Measurements from ENCODE around the gene CCNB1. TPM values are rescaled to one million over a fixed set of nuclear protein-coding genes. Genes with fewer than 3 reads are reported as not detected.
"Not testable (repeated sequence)": the region's sequence is repeated elsewhere in the genome, so short reads cannot be mapped to it uniquely, and the experiment has no call there.

CCNB1 gene
- 421 TPM for polyA plus RNA-seq (2012; ENCODE audit: insufficient read depth, insufficient read length)

DNA sequence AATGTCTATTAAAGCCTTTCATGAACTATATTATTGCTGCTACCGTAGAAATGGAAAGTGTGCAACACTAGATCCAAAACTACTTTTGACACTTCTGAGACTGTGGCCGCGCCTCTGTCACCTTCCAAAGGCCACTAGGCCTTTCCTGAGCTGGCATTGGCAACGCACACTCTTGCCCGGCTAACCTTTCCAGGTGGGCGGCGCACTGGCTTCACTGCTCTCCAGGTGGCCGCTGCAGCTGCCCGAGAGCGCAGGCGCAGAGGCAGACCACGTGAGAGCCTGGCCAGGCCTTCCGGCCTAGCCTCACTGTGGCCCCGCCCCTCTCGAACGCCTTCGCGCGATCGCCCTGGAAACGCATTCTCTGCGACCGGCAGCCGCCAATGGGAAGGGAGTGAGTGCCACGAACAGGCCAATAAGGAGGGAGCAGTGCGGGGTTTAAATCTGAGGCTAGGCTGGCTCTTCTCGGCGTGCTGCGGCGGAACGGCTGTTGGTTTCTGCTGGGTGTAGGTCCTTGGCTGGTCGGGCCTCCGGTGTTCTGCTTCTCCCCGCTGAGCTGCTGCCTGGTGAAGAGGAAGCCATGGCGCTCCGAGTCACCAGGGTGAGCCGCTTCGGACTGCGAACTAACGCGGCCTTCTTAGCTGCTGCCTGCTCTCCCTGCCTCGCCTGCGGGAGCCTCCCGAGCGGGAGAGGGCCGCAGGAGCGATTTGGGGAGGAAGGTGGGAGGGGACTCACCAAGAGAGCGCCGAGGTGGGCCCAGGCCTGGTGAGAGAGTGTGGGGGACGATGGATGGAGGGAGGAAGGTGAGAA is at the start of gene CCNB1:
Gene CCNB1 (plus strand): TSS at position 465 of the 807 bp plus-strand sequence. CDS start 113 bp downstream, at position 578.
- H3K4me3 ChIP-seq (ENCODE audit: low read length): peak within 1 kb of the TSS; percentile 96
- DNase-seq (ENCODE audit: low read depth, low spot score): peak; percentile 95

GRCh38 chr5:69129413-69129812 is 37.5 kb upstream of the CCNB1 start:
- no peak overlapping the region for H3K4me3 ChIP-seq (ENCODE audit: low read length)
- DNase-seq (ENCODE audit: low read depth, low spot score): no peak

DNA sequence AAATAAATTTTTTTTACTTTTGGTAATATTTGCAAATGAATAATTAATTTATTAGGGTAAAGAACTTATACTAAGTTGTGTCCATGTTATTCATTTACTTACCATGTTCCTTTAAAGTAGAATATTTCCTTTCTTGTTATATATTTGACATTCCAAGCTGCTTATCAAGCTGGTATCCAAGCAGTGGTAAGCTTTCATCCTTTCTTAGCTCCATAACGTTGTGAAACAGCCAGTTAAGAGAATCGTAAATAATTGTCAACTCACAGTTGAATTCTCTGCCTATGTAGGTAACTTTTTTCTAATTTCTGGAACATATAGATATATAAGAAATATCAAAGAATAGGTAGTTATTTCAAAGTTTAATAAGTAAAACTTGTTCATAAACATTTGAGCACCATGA is 36.7 kb upstream of the CCNB1 start:
- DNase-seq (ENCODE audit: low read depth, low spot score): no peak
- H3K4me3 ChIP-seq (ENCODE audit: low read length): no peak overlapping the region

- H3K4me3 ChIP-seq (ENCODE audit: low read length): no peak overlapping the region
- DNase-seq (ENCODE audit: low read depth, low spot score): no peak
Measured at GRCh38 chr5:69131304-69131703, 35.6 kb upstream of the CCNB1 start.

DNA sequence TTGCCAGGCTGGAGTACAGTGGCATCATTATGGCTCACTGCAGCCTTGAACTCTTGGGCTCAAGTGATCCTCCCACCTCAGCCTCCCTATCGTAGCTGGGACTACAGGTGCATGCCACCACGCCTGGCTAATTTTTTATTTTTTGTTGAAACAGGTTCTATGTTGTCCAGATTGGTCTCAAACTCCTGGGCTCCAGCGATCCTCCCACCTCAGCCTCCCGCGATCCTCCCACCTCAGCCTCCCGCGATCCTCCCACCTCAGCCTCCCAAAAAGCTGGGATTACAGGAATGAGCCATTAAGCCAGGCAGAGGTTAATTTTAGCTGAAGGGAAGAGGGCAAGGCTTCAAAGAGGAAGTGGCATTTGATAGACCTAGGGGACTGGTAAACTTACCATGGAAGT is 32.8 kb upstream of the CCNB1 start:
- H3K4me3 ChIP-seq (ENCODE audit: low read length): no peak overlapping the region
- DNase-seq (ENCODE audit: low read depth, low spot score): no peak

DNA sequence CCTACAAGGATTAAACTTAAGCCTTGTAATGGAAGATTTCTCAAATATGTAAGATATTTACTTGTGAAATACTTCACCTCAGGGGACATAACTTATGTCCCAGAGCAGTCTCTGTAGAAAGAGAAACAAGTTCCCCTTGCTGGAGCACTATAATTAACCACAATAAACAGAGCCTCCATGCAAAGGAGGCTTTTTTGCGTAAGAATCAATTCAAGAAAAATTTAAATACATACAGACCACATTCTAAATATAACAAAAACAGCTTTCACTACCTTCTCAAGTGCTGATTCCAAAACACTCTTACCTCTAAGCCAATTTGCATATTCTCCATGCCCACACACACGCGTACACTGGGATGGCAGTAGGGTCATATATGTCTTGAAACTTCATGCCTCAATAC is 30.7 kb upstream of the CCNB1 start:
- DNase-seq (ENCODE audit: low read depth, low spot score): no peak
- no peak overlapping the region for H3K4me3 ChIP-seq (ENCODE audit: low read length)

DNA sequence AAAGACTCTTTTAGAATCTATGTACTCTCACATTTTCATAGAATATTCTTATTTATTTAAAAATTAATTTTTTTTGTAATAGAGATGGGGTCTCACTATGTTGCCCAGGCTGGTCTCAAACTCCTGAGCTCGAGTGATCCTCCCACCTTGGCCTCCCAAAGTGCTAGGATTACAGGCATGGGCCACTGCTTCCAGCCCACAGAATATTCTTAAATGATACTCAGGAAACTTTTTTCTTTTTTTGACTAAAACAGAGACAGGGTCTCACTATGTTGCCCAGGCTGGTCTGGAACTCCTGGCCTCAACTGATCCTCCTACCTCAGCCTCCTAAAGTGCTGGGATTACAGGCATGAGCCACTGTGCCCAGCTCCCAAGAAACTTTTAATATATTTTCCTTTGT is 29.7 kb upstream of the CCNB1 start:
- not testable (repeated sequence) for H3K4me3 ChIP-seq (ENCODE audit: low read length); DNase-seq (ENCODE audit: low read depth, low spot score)

DNA sequence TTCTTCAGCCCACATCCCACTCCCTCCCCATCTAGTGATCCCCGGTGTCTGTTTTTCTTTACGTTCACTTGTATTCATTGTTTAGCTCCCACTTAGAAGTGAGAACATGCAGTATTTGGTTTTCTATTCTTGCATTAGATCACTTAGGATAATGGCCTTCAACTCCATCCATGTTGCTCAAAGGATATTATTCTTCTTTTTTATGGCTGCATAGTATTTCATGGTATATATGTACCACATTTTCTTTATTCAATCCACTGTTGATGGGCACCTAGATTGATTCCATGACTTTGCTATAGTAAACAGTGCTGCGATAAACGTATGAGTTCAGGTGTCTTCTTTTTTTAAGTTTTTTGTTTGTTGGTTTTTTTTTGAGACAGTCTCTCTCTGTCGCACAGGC is 29.1 kb upstream of the CCNB1 start:
- no peak overlapping the region for H3K4me3 ChIP-seq (ENCODE audit: low read length)
- no peak for DNase-seq (ENCODE audit: low read depth, low spot score)

DNA sequence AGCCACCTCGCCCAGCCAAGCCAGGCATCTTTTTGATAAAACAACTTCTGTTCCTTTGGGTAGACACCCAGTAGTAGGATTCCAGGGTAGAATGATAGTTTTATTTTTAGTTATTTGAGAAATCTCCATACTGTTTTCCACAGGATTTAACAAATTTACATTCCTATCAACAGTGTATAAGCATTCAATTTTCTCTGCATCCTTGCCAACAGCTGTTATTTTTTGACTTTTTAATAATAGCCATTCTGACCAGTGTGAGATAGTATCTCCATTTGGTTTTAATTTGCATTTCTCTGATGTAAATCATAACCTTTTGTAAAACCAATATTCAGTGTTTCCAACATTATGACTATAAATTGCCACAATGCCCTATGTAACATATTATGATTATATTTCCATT is 28.2 kb upstream of the CCNB1 start:
- no peak overlapping the region for H3K4me3 ChIP-seq (ENCODE audit: low read length)
- DNase-seq (ENCODE audit: low read depth, low spot score): no peak

- DNase-seq (ENCODE audit: low read depth, low spot score); H3K4me3 ChIP-seq (ENCODE audit: low read length): not testable (repeated sequence)
Measured at GRCh38 chr5:69140239-69140638, 26.7 kb upstream of the CCNB1 start.

- no peak overlapping the region for H3K4me3 ChIP-seq (ENCODE audit: low read length)
- DNase-seq (ENCODE audit: low read depth, low spot score): no peak
Measured at GRCh38 chr5:69140827-69141226, 26.1 kb upstream of the CCNB1 start.

GRCh38 chr5:69148576-69148975 is 18.4 kb upstream of the CCNB1 start:
- H3K4me3 ChIP-seq (ENCODE audit: low read length); DNase-seq (ENCODE audit: low read depth, low spot score): not testable (repeated sequence)

DNA sequence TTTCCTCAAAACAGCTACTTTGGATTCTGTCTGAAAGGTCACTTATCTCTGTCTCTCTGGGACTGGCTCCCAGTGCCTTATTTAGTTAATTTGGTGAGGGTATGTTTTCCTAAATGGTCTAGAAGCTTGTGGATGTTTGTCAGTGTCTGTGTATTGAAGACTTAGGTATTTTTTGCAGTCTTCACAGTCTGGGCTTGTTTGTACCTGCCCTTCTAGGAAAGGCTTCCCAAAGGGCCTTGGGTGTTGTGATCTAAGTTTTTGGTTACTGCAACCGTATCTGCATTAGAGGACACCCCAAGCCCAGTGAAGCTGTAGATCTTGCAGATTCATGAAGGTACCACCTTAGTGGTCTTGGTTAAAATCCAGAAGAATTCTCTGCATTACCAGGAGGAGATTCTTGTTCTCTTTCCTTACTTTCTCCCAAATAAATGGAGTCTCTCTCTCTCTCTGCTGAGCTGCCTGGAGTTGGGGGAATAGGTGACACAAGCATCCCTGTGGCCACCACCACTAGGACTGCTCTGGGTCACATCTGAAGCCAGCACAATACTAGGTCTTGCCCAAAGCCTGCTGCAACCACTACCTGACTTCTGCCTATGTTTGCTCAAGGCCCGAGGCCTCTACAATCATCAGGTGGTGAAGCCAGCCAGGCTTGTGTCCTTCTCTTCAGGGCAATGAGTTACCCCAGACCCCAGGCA is 17.8 kb upstream of the CCNB1 start:
- no peak for DNase-seq (ENCODE audit: low read depth, low spot score)

DNA sequence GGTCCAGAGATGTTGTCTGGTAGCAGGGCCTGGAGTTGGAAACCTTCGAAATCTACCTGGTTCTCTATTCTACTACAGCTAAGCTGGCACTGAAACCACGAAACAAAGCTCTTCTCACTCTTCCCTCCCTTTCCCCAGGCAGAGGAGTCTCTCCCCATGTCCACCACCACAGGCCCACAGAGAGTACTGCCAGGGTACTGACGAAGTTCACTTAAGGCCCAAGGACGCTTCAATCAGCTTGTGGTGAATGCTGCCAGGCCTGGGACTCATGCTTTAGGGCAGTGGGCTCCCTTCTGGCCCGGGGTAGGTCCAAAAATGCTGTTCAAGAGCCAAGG is 17.3 kb upstream of the CCNB1 start:
- no peak for DNase-seq (ENCODE audit: low read depth, low spot score)
- H3K4me3 ChIP-seq (ENCODE audit: low read length): no peak overlapping the region

More for the DNA sequence above, 17.8 kb upstream of the CCNB1 start:
- no peak overlapping the region for H3K4me3 ChIP-seq (ENCODE audit: low read length)

- DNase-seq (ENCODE audit: low read depth, low spot score): no peak
- H3K4me3 ChIP-seq (ENCODE audit: low read length): no peak overlapping the region
Measured at GRCh38 chr5:69152731-69153130, 14.2 kb upstream of the CCNB1 start.

DNA sequence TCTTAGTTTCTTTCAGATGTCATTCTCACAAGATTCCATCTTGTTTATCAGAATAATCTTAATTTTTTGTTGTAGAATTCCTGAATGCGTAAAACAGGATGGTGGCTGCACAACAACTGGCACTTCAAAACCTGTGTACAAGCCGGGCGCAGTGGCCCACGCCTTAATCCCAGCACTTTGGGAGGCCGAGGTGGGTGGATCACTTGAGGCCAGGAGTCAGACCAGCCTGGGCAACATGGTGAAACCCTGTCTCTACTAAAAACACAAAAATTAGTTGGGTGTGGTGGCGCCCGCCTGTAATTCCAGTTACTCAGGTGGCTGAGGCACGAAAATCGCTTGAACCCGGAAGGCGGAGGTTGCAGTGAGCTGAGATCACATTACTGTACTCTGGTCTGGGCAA is 10.5 kb upstream of the CCNB1 start:
- no peak for DNase-seq (ENCODE audit: low read depth, low spot score)

DNA sequence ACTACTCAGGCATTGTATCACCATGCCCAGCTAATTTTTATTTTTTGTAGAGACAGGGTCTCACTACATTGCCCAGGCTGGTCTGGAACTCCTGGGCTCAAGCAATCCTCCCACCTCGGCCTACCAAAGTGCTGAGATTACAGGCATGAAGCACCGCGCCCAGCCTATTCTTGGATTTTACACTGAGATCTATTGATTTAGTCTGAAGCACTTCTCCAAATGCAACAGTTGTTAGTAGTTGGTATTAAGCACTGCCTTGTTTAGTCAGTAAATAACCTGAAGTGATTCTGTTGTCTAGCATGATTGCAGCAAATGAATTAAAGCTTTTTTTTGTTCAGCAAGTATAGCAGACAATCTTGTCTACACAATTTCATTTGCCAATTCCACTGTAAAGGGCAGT is 8.9 kb upstream of the CCNB1 start:
- no peak overlapping the region for H3K4me3 ChIP-seq (ENCODE audit: low read length)
- no peak for DNase-seq (ENCODE audit: low read depth, low spot score)

More for the DNA sequence above, 10.5 kb upstream of the CCNB1 start:
- H3K4me3 ChIP-seq (ENCODE audit: low read length): no peak overlapping the region

DNA sequence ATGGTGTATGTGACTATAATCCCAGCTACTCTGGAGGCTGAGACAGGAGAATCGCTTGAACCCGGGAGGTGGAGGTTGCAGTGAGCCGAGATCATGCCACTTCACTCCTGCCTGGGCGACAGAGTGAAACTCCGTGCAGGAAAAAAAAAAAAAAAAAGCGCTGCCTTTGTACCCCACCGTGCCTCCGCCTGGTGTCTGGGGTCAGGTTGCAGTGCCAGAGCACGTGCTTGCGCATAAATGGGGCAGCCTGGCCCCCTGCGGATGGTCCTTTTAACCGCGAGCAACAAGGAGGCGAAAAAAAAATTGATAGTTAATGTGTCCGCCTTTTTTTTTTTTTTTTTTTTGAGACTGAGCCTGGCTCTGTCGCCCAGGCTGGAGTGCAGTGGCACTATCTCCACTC is 6.3 kb upstream of the CCNB1 start:
- no peak overlapping the region for H3K4me3 ChIP-seq (ENCODE audit: low read length)
- DNase-seq (ENCODE audit: low read depth, low spot score): no peak

GRCh38 chr5:69167493-69167855 is 524 bp downstream of the CCNB1 start:
- no peak for DNase-seq (ENCODE audit: low read depth, low spot score)
- peak overlapping the region; percentile 96 for H3K4me3 ChIP-seq (ENCODE audit: low read length)

- DNase-seq (ENCODE audit: low read depth, low spot score): no peak
- H3K4me3 ChIP-seq (ENCODE audit: low read length): peak overlapping the region; percentile 96
Measured at GRCh38 chr5:69167929-69168328, 979 bp downstream of the CCNB1 start.

- no peak for DNase-seq (ENCODE audit: low read depth, low spot score)
- H3K4me3 ChIP-seq (ENCODE audit: low read length): no peak overlapping the region
Measured at GRCh38 chr5:69170495-69170894, 3.5 kb downstream of the CCNB1 start.

All from Jurkat, Clone E6-1 (cell line).